Embryonic facial prominence (tissue), 1 donor: ENCODE data around the gene RNF7.
"Not testable (repeated sequence)": the region's sequence is repeated elsewhere in the genome, so short reads cannot be mapped to it uniquely, and the experiment has no call there.

Source experiments
- DNase-seq: peaks from one replicate; pipeline ENCODE4 v3.0.0-alpha.2; 2016; ENCODE audit errors: extremely low spot score

RNF7 gene

DNA sequence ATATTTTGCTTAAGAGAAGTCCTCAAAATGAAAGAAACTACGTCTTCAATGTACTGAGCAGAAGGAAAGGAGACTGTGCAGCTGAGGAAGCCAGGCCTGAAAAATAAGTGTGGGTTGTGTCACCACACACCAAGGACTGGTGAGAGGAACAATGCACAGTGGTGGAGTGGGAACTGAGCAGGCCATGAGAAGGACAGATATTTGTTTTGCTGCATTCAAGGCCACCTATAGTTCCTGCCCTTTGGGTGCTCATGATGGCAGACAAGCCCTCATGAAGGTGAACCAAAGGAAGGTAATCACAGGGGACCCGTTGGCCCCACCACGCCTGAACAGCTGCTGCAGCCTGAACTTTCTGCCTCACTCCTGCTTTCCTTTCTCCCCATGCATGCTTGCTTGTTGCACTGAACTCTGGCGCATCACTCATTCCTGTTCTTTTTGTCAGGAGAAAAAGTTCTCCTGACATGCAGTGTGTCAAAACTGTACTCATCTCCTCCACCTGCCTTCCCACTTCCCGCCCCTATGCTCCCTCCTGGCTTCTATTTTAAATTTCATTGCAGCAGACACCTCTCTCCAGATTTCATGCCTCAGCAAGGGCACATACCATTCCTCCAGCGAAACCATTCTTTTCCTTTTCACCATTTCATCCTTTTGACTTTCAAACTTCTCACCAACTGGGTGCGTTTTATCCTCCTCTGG lies 2.2 kb upstream of the RNF7 start:
- no peak for DNase-seq

- no peak for DNase-seq
These were observed 1.0 kb upstream of the RNF7 start for GRCh38 chr3:141737093-141737492.

- no peak for DNase-seq
These were observed 448 bp upstream of the RNF7 start for GRCh38 chr3:141737678-141738021.

DNA sequence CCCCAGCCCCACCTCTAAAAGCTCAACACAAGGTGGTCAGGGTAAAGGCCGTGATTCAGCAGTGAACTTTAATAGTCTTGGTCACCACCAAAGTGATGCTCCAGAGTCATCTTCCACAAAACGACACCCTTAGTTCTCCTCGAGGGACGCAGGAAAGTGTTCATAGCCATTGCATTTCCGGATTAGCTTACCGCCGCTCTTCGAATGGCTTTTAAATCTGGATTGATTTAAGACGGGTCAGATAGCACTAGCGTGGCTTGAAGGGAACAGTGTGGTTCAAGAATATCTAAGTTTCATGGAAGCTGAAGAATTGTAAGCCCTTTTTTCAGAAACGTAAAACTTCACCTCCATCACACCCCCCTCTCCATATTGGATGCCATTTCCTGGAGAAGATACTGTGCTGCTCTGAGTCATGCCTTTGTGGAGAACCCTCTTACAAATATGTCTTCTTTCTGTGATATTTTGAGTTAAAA lies 829 bp downstream of the RNF7 start:
- no peak for DNase-seq

GRCh38 chr3:141739731-141740130 lies 1.6 kb downstream of the RNF7 start:
- DNase-seq = no peak

- DNase-seq = no peak
These were observed 2.3 kb downstream of the RNF7 start for GRCh38 chr3:141740349-141740748.

DNA sequence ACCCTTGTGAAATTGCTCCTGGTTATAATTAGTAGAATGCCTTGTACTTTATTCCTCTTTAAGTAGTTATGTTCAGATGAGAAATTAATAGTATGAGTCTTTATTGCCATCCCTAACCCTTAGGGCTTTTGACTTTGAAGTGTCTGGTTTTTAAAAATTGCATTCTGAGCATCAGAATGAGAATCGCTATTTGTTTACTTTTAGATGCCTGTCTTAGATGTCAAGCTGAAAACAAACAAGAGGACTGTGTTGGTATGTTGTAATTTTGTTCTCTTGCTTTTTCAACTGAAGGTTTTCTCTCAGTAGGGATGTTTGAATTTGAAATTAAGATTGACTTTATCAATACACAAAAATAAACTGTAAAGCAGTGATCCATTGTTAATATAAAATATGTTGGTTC lies 5.2 kb downstream of the RNF7 start:
- no peak for DNase-seq

DNA sequence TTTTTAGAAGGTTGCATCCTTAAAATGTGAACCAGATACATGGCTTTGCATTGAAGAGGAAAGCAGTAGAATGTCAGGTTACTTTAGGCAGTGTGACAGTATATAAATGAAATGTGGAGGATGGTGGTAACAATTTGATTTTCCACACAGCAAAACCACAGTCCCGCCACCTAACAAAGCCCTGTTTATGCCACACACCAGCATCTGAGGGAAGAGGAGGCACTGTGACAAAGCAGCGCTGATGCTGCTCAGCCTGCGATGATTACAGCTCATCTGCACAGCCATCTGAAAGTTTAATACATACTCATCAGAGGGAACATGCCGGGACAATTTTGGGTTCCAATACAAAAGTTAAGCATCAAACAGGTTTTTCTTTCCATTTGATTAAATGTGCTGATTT lies 8.9 kb downstream of the RNF7 start:
- DNase-seq = no peak

DNA sequence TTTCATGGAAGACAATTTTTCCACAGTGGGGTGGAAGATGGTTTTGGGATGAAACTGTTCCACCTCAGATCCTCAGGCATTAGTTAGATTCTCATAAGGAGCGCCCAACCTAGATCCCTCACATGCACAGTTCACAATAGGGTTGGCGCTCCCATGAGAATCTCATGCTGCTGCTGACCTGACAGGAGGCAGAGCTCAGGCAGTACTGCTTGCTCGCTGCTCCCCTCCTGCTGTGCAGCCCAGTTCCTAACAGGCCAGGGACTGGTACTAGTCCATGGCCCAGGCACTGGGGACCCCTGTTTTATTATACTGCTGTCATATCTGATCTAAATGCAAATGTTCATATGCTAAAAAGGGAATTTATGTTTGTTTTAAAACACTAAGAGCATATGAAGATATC lies 15.3 kb downstream of the RNF7 start:
- no peak for DNase-seq

DNA sequence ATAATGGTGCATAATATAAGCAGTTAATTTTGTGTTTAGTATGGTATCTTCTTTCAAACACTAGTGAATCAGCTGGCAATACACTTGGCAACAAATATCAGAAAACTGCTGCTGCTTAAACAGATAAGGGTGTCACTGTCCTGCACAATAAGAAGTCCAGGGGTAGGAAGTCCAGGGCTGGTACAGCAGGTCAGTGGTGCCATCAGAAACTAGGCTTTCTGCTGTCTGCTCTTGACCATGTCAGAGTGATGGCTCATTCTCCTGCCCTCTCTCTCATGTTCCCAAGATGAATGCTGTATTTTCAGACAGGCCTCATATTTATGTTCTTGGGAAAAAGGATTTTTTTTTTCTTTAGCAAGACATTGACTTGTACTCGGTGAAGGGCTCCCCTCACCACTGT lies 15.9 kb downstream of the RNF7 start:
- no peak for DNase-seq

GRCh38 chr3:141762552-141762951 lies 24.5 kb downstream of the RNF7 start:
- DNase-seq = not testable (repeated sequence)

- no peak for DNase-seq
These were observed 25.1 kb downstream of the RNF7 start, which contains the start of gene GRK7 for GRCh38 chr3:141763088-141763750. TSS of gene GRK7 (plus strand) at chr3:141763408. CDS start at chr3:141778285, 14,877 bp downstream.

GRCh38 chr3:141764045-141764444 lies 25.9 kb downstream of the RNF7 start:
- no peak for DNase-seq

DNA sequence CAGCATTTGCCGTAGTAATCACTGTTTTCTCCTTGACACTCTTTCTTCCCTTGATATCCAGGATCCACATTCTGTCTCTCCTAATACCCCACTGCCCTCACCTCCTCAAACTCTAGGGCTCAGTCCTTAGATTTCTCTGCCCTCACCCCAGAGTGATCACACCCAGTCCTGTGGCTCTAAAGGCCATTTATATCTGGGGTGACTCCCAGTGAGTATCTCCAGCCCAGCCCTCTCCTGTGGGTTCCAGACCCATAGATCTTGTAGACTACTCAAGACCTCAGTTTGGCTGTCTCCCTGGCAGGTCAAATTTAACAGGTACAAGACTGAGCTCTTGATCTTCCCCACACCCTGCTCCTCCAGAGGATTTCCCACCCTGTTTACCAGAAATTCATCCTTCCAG lies 26.4 kb downstream of the RNF7 start:
- DNase-seq = no peak

DNA sequence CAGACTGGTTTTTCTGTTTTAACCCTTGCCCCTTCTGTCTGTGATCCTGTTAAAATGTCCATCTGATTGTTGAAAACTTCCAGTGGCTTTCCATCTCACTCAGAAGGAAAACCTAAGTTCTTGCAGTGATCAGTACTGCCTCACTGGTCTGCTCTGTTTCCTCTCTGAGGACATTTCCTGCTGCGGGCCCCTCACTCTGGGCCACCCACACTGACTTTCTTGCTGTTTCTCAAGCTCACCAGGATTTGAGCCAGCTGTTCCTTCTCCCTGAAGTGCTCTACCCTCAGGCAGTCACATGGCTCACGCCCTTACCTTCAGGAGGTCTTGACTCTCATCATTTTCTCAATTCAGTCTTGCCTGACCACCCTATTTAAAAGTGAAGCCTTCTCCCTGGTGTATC lies 26.9 kb downstream of the RNF7 start:
- no peak for DNase-seq

DNA sequence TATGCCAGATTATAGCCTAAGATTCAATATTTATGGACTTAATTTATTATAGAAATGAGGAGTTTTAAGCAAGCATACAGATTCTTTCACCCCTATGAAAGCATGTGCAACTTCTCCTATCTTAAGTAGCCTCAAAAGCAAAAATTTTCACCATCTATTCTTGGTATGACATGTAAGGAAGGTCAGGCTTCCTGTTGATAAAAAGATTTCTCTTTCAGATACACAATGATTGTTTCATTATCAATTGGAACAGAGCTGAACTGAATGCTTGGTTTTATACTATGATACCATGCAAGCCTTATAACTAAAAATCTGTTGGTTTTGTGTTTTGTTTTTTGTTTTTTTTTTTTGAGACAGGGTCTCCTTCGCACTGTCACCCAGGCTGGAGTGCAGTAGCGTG lies 29.0 kb downstream of the RNF7 start:
- no peak for DNase-seq

DNA sequence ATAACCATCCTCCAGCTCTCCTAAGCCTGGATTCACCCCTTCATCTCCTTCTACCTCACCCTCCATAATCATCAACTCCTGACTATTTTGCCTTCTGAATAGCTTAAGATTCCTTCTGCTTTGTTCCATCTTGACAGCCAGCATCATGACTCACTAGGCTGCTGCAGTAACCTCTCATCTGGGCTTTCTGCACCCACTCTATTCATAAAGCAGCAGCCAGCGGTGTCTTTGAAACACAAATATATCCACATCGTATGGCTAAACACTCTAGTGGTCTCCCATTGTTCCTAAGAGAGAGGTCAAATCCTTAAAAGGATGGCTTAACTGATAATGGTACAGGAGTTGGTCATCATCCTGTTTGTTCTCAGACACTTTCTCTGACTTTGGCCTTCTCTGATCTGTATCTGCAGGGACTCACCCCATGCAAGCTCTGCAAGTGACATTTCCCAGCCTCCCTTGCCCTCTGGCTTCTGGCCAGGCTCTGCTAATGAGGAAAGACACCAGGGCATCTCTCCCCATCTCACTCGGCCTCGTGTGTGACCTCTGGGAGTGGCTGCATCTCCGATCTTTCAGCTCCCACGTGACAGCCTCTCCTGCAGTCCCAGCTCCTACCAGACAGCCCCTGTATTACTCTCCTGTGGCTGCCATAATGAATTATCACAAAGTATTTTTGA lies 31.3 kb downstream of the RNF7 start:
- no peak for DNase-seq

GRCh38 chr3:141773676-141774075 lies 35.6 kb downstream of the RNF7 start:
- no peak for DNase-seq

DNA sequence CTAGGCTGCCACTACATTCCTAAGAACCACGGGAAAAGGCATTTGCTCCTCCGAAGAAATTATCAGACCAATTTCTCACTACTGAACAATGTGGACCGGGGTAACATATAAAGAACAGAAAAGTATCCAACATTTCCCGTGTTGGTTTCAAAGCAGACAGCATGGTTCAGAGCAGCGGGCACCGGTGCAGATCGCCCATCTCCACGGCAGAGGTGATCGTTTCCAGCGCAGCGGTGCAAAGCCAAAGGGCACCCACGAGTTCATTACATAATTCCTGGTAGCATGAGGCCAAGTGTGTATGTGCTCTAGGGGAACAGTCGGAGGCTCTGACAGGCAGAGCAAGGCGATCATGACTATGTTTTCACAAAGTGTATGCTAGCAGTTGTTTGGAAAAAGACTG lies 38.3 kb downstream of the RNF7 start:
- DNase-seq = no peak

GRCh38 chr3:141776885-141777284 lies 38.8 kb downstream of the RNF7 start:
- no peak for DNase-seq

DNA sequence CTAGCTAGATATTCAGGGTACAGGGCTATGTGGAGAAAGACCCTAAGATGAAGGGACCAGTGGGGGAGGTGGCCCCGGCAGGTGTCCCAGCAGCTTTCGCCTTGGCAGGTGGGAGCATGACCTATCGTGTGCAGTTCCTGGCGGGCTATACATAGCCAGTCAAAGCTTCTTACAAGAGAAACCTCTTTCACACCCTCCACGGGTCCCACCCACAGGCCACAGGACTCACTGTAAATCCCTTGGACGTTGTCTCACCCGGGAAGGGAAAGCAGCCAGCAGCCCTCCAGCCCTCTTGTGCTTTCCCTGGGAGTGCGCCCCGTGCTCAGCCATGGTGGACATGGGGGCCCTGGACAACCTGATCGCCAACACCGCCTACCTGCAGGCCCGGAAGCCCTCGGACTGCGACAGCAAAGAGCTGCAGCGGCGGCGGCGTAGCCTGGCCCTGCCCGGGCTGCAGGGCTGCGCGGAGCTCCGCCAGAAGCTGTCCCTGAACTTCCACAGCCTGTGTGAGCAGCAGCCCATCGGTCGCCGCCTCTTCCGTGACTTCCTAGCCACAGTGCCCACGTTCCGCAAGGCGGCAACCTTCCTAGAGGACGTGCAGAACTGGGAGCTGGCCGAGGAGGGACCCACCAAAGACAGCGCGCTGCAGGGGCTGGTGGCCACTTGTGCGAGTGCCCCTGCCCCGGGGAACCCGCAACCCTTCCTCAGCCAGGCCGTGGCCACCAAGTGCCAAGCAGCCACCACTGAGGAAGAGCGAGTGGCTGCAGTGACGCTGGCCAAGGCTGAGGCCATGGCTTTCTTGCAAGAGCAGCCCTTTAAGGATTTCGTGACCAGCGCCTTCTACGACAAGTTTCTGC lies 40.1 kb downstream of the RNF7 start:
- no peak for DNase-seq

GRCh38 chr3:141779667-141780066 lies 41.6 kb downstream of the RNF7 start:
- DNase-seq = no peak
